Transverse colon (tissue), 4 donors: ENCODE results near the gene CCDC40. TPM values are rescaled to one million over a fixed set of nuclear protein-coding genes. Genes with fewer than 3 reads are reported as not detected.

Source experiments
- DNase-seq: peaks from one replicate; pipeline ENCODE4 v3.0.0-alpha.2; 2019
- H3K27ac ChIP-seq, 4 donors: fragments of 200-600 bp; sonication (generic); 2 replicates each; pipeline ENCODE4 v1.5.1; 2016 to 2018; ENCODE audit warnings: inconsistent platforms in 4 of 4
- H3K27me3 ChIP-seq: fragments of 200-600 bp; sonication (generic); 2 replicates; pipeline ENCODE4 v1.5.1; 2017; ENCODE audit warnings: inconsistent platforms
- H3K36me3 ChIP-seq, 4 donors: fragments of 200-600 bp; sonication (generic); 2 replicates each; pipeline ENCODE4 v1.5.1; 2017 to 2019; ENCODE audit warnings: inconsistent platforms in 4 of 4
- H3K4me1 ChIP-seq, 4 donors: fragments of 200-600 bp; sonication (generic); 2 replicates each; pipeline ENCODE4 v1.5.1; 2017 to 2020; ENCODE audit warnings: inconsistent platforms in 4 of 4
- H3K4me3 ChIP-seq, 4 donors: fragments of 200-600 bp; sonication (generic); 1 replicate in 1 of 4; 2 replicates in 3 of 4; pipeline versions ENCODE4 v1.5.1 to v1.6.1; 2017 to 2019; ENCODE audit warnings: inconsistent platforms in 4 of 4
- H3K9me3 ChIP-seq, 2 donors: fragments of 200-600 bp; sonication (generic); 2 replicates each; pipeline ENCODE4 v1.5.1; 2017 to 2019; ENCODE audit warnings: inconsistent platforms in 2 of 2
- CTCF ChIP-seq, 5 experiments: fragments of 200-600 bp in 3 of 5; fragments of 450-650 bp in 2 of 5; sonication (generic) in 3 of 5; IDR thresholded peaks; 1 replicate in 2 of 5; 2 replicates in 3 of 5; pipeline ENCODE4 v1.5.1; 2016 to 2017; ENCODE audit warnings: antibody characterized with exemption in 5 of 5, inconsistent platforms in 3 of 5, mild to moderate bottlenecking in 2 of 5, moderate library complexity in 1 of 5
- EP300 ChIP-seq: sonication (generic); formaldehyde crosslinking; IDR thresholded peaks from one replicate; pipeline ENCODE4 v1.6.1; 2017; ENCODE audit warnings: antibody characterized with exemption, low read depth
- POLR2A ChIP-seq: fragments of 450-650 bp; IDR thresholded peaks from one replicate; pipeline ENCODE4 v1.6.1; 2016; ENCODE audit warnings: antibody characterized with exemption, mild to moderate bottlenecking, moderate library complexity
- POLR2AphosphoS5 ChIP-seq, 3 donors: sonication (generic); formaldehyde crosslinking; IDR thresholded peaks; one replicate each; pipeline ENCODE4 v1.6.1; 2016; ENCODE audit warnings: antibody characterized with exemption in 3 of 3
- WGBS, 2 donors: methylation state at CpG; one replicate each; pipeline ENCODE4 v1.1.5; 2018; ENCODE audit warnings: low coverage in 1 of 2; 5-methylcytosine and 5-hydroxymethylcytosine counted together
- in situ Hi-C, 4 donors: fragments of 200-750 bp; cut with MboI; loops; one replicate each; pipeline versions ENCODE4 v1.15.0 to v1.15.1; 2017; ENCODE audit warnings: low sequenced_read_pairs in 3 of 4, low pct_ligation_motif_present in 1 of 4, low pct_unique_long_range_greater_than_20kb in 1 of 4
- intact Hi-C: fragments of 100-400 bp; cut with DNase I; formaldehyde crosslinking; loops from one replicate; pipeline ENCODE4 v1.15.1; 2023; ENCODE audit warnings: low total_unique reads
- total RNA-seq, 4 donors: library from RNA; depleted of rRNA; stranded (reverse); fragments of >200 nt; gene quantifications; one replicate each; pipeline ENCODE4 v1.1.0, GENCODE V29; 2016

CCDC40 gene
- total RNA-seq, 4 donors from 2014 or later = 0.75 to 2.8 (median 2.0) TPM

DNA sequence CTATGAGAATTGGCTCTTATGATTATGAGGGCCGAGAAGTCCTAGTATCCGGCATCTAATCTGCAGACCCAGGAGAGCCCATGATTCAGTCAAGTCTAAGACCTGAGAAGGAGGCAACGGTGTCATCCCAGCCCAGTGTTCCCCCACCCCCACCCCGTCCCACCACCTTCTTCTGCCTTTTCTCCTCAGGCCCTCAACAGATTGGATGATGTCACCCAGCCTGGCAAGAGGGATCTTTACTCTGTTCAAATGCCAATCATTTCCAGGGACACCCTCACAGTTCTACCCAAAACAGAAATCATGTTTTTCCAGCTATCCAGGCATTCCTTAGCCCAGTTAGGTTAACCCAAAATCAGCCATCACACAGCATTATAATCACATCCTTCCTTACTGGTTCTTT is 54.9 kb downstream of the CCDC40 start:
- 88 to 100% methylated on average over 1 to 4 of the region's 4 CpGs for WGBS, 2 donors

DNA sequence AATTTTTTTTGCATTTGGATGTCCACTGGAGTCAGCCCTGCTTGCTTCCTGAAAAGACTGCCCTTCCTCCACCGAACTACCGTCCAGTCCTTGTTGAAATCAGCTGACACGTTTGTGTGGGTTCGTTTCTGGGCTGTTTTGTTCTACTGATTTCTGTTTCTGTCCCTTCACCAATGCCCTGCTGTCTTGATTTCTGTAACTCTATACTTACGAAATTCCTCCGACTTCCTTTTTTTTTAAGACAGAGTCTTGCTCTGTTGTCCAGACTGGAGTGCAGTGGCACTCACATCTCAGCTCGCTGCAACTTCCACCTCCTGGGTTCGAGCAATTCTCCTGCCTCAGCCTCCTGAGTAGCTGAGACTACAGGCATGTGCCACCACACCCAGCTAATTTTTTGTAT is 56.5 kb downstream of the CCDC40 start:
- Histone ChIP-seq H3K9me3 (no peaks in the 10 kb centered on the region), H3K27ac (peak overlapping the region in 2 of 4 donors; percentile 25 to 40), H3K4me3 (no peak overlapping the region), H3K4me1 (no peaks in the 10 kb centered on the region), H3K27me3 (no peaks in the 10 kb centered on the region), H3K36me3 (no peaks in the 10 kb centered on the region)
- TF ChIP-seq CTCF (IDR thresholded peaks at IDR 0.05) (no peak), EP300 (no peak), POLR2AphosphoS5 (IDR thresholded peaks at IDR 0.05) (no peak), POLR2A (no peak)
- 70 to 74% methylated on average over 8 of the region's 8 CpGs for WGBS, 2 donors
- intact Hi-C loops (no loop called here), in situ Hi-C loops (loop anchor here in 1 of 4 donors (25.0 kb wide), 1 partner anchor 144 kb away; no protein-coding TSS in a partner anchor)
- DNase-seq = no peak

More for the DNA sequence above, 54.9 kb downstream of the CCDC40 start:
- DNase-seq = no peak
- no peaks in the 10 kb centered on the region for H3K9me3 ChIP-seq
- in situ Hi-C loops (loop anchor here in 1 of 4 donors (25.0 kb wide), 1 partner anchor 146 kb away; no protein-coding TSS in a partner anchor), intact Hi-C loops (no loop called here)
- H3K27me3 ChIP-seq = no peaks in the 10 kb centered on the region
- H3K4me3 ChIP-seq = no peak overlapping the region
- H3K4me1 ChIP-seq = no peaks in the 10 kb centered on the region
- H3K27ac ChIP-seq = no peak overlapping the region
- TF ChIP-seq POLR2A (no peak), EP300 (no peak), POLR2AphosphoS5 (IDR thresholded peaks at IDR 0.05) (no peak), CTCF (IDR thresholded peaks at IDR 0.05) (no peak)
- no peaks in the 10 kb centered on the region for H3K36me3 ChIP-seq

GRCh38 chr17:80095038-80095843 is 58.8 kb downstream of the CCDC40 start:
- WGBS, 2 donors = 86 to 94% methylated on average over 9 to 34 of the region's 37 CpGs
- DNase-seq = no peak
- Histone ChIP-seq H3K4me1 (peaks cover 0 to under 1% (median 0%) of the 10 kb centered on the region in 4 donors), H3K27ac (no peak overlapping the region), H3K9me3 (no peaks in the 10 kb centered on the region), H3K27me3 (no peaks in the 10 kb centered on the region), H3K4me3 (no peak overlapping the region), H3K36me3 (no peaks in the 10 kb centered on the region)
- TF ChIP-seq EP300 (no peak), CTCF (IDR thresholded peaks at IDR 0.05) (no peak), POLR2AphosphoS5 (IDR thresholded peaks at IDR 0.05) (no peak), POLR2A (no peak)
- in situ Hi-C loops = loop anchor here in 1 of 4 donors (25.0 kb wide), 1 partner anchor 142 kb away; no protein-coding TSS in a partner anchor
- intact Hi-C loops = no loop called here

DNA sequence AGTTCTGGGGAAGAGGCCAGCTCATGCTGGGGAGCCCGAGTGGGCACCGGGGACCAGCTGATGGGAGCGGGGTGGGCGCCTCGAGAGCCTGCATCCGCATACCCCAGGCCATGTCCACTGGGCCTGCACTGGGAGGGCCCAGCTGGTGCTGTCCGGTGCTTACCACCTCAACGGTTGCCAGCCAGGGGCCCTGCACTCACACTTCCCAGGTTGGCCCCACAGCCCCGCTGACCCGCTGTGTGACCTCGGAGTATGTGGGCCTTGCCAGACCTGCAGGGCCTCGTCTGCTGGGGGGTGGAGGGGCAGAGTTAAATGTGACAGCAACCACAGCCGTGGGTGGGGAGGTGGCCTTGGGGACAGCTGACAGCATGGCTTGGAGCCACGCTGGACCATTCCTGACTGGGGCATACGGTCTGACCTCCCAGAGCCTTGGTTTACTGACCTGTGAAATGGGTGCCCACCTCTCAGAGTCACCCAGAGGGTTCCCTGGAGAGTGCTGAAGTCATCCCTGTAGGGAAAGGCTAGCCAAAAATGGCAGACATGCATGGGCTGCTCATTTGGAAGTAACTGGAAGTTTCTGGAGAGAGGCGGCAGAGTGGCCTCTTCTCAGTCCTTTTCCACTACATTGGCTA is 59.5 kb downstream of the CCDC40 start:
- in situ Hi-C loops (loop anchor here in 1 of 4 donors (25.0 kb wide), 1 partner anchor 141 kb away; no protein-coding TSS in a partner anchor), intact Hi-C loops (no loop called here)
- TF ChIP-seq POLR2AphosphoS5 (IDR thresholded peaks at IDR 0.05) (no peak), EP300 (no peak), POLR2A (no peak), CTCF (IDR thresholded peaks at IDR 0.05) (no peak)
- H3K9me3 ChIP-seq = no peaks in the 10 kb centered on the region
- WGBS, 2 donors = 82% methylated on average over 16 of the region's 16 CpGs; no CpG with 5 or more reads in 1 of the 2 donors
- H3K4me1 ChIP-seq = peaks cover 0 to 7% (median 6%) of the 10 kb centered on the region in 4 donors
- no peak for DNase-seq
- H3K36me3 ChIP-seq = no peaks in the 10 kb centered on the region
- no peak overlapping the region for H3K4me3 ChIP-seq
- H3K27ac ChIP-seq = no peak overlapping the region
- H3K27me3 ChIP-seq = no peaks in the 10 kb centered on the region
